ENCODE data around the gene RBM42.
"Not testable (repeated sequence)": the region's sequence is repeated elsewhere in the genome, so short reads cannot be mapped to it uniquely, and the experiment has no call there.

RBM42 gene

DNA sequence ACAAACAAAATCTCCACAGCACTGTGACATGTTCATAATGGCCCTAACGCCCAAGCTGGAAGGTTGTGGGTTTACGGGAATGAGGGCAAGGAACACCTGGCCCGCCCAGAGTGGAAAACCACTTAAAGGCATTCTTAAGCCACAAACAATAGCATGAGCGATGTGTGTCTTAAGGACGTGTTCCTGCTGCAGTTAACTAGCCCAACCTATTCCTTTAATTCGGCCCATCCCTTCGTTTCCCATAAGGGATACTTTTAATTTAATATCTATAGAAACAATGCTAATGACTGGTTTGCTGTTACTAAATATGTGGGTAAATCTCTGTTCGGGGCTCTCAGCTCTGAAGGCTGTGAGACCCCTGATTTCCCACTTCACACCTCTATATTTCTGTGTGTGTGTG lies 21.7 kb upstream of the RBM42 start:
- H3K4me1 ChIP-seq (ENCODE audit: control insufficient read depth, insufficient read depth, low read length); H3K27ac ChIP-seq (ENCODE audit: low read length); H3K27me3 ChIP-seq (ENCODE audit: control insufficient read depth in 1 of 2, insufficient read depth in 2 of 2, low read length in 2 of 2); H3K9ac ChIP-seq (ENCODE audit: low read length in 2 of 2); H3K9me3 ChIP-seq (ENCODE audit: control insufficient read depth in 2 of 2, low read length in 2 of 2); H3K36me3 ChIP-seq (ENCODE audit: control insufficient read depth in 2 of 2, insufficient read depth in 2 of 2, low read length in 2 of 2); H3K4me3 ChIP-seq (ENCODE audit: low read length in 2 of 2): not testable (repeated sequence)

DNA sequence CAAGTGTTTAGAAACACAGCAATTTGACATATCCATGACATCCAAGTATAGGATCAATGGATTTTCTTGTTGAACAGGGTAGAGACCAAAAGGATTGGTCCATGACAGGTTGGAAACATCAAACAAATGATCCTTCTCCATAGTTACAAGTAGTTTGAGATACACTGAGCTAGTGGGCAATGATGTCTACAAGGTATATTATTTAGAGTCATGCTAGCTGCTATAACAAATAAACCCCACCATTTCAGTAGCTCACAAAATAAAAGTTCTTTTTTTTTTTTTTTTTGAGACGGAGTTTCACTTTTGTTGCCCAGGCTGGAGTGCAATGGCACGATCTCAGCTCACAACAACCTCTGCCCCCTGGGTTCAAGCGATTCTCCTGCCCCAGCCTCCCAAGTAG lies 21.2 kb upstream of the RBM42 start:
- Histone ChIP-seq H3K27ac (ENCODE audit: low read length) (no peak overlapping the region), H3K27me3 (ENCODE audit: control insufficient read depth in 1 of 2, insufficient read depth in 2 of 2, low read length in 2 of 2) (no peaks in the 10 kb centered on the region), H3K4me1 (ENCODE audit: control insufficient read depth, insufficient read depth, low read length) (peaks cover 5% of the 10 kb centered on the region), H3K9ac (ENCODE audit: low read length in 2 of 2) (no peak overlapping the region), H3K9me3 (ENCODE audit: control insufficient read depth in 2 of 2, low read length in 2 of 2) (peaks cover 0 to 5% of the 10 kb centered on the region in 2 donors), H3K4me3 (ENCODE audit: low read length in 2 of 2) (no peak overlapping the region), H3K36me3 (ENCODE audit: control insufficient read depth in 2 of 2, insufficient read depth in 2 of 2, low read length in 2 of 2) (no peaks in the 10 kb centered on the region)

DNA sequence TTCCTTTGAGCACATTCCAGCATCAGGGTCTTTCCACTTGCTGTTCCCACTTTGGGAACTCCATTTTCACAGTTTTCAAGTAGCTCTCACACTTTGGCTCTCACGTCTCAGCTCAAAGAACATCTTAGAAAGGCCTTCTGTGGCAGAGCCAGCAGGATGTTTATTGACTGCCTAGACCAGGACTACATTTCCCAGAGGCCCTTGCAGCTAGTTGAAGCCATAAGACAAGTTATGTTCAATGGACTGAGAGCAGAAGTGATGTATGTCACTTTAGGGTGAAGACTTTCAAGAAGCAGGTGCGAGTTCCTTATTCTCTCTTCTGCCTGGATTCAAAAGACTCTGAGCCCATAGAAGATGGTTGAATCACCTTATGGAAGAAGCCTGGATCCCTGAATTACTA lies 20.6 kb upstream of the RBM42 start:
- H3K4me1 ChIP-seq (ENCODE audit: control insufficient read depth, insufficient read depth, low read length), result peaks cover 9% of the 10 kb centered on the region
- no peak overlapping the region for H3K4me3 ChIP-seq (ENCODE audit: low read length in 2 of 2)
- H3K27ac ChIP-seq (ENCODE audit: low read length), result no peak overlapping the region
- H3K27me3 ChIP-seq (ENCODE audit: control insufficient read depth in 1 of 2, insufficient read depth in 2 of 2, low read length in 2 of 2), result no peaks in the 10 kb centered on the region
- peaks cover 0 to 5% of the 10 kb centered on the region in 2 donors for H3K9me3 ChIP-seq (ENCODE audit: control insufficient read depth in 2 of 2, low read length in 2 of 2)
- H3K9ac ChIP-seq (ENCODE audit: low read length in 2 of 2), result no peak overlapping the region
- no peaks in the 10 kb centered on the region for H3K36me3 ChIP-seq (ENCODE audit: control insufficient read depth in 2 of 2, insufficient read depth in 2 of 2, low read length in 2 of 2)

DNA sequence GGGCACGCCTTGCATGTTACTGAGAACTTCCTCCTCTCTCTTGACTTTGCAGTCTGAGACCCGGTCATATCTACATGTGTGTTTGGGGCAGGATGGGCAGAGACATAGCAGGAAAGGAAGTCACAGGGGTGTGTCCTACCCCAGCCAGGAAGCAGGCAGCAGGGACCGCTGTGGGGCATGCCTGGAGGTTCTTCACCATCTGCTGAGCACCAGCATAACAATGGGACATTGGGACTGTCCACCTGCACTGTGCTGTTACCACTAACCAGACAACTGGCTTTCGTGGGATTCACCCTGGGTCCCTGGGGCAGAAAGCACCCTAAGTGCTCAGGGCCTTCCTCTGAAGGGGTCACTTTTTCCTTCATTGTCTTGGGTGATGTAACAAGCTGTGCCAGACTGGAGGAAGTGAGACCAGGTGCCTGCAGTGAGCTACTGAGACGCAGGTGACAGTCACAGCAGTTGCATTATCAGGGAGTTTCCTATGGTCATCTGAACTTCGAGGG lies 18.9 kb upstream of the RBM42 start:
- H3K4me1 ChIP-seq (ENCODE audit: control insufficient read depth, insufficient read depth, low read length), result peaks cover 9% of the 10 kb centered on the region
- H3K9ac ChIP-seq (ENCODE audit: low read length in 2 of 2), result no peak overlapping the region
- no peaks in the 10 kb centered on the region for H3K36me3 ChIP-seq (ENCODE audit: control insufficient read depth in 2 of 2, insufficient read depth in 2 of 2, low read length in 2 of 2)
- H3K9me3 ChIP-seq (ENCODE audit: control insufficient read depth in 2 of 2, low read length in 2 of 2), result peaks cover 0 to 5% of the 10 kb centered on the region in 2 donors
- no peak overlapping the region for H3K4me3 ChIP-seq (ENCODE audit: low read length in 2 of 2)
- H3K27me3 ChIP-seq (ENCODE audit: control insufficient read depth in 1 of 2, insufficient read depth in 2 of 2, low read length in 2 of 2), result no peaks in the 10 kb centered on the region
- no peak overlapping the region for H3K27ac ChIP-seq (ENCODE audit: low read length)

DNA sequence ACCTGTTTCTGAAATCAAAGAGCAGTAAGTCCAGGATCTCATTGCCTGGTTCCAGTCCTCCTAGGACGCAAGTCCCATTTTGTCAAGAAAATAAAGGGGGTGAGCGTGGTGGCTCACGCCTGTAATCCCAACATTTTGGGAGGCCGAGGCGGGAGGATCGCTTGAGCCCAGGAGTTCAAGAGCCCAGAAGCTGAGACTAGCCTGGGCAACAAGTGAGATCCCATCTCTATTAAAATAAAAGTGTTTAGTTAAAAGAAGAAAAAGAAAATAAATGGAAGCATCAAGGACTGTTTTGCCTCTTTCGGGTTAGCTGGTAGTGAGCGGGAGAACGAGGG lies 16.6 kb upstream of the RBM42 start:
- H3K4me1 ChIP-seq (ENCODE audit: control insufficient read depth, insufficient read depth, low read length), result peaks cover 9% of the 10 kb centered on the region

DNA sequence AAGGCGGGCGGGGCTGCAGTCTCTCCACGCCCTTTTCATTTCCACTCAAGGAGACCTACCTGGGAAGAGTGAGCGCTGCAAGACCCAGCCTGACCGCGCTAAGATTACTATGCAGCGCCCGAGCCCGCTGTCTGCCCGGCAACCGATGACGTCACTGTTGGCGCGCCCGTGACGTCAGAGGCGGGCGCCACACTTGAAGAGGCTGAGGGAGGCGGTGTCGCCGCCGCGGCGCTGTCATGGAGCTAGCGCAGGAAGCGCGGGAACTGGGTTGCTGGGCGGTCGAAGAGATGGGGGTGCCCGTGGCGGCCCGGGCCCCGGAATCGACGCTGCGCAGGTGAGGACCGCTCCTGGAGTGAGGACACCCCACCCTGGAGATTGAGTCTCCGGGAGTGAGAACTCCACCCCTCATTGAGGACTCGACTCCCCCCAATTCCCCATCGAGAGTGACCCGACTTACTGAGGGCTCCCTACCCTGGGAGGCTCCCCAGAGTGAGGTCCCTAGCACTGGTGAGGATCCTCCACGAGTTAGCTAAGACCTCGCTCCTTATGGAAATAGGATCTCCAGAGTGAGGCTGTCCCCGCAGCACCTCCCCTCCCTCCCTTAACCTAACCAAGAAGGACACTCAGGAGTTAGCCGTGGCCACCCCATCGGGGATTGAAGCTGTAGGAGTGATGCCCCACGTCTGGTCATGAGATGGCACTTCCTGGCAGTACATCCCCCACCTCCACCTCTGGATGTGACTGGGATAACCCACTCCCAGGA lies 16.1 kb upstream of the RBM42 start, which contains the start of gene HAUS5:
HAUS5 (plus strand) TSS at position 177 of the 763 bp plus-strand sequence; CDS start at position 237, 60 bp downstream.
- H3K9me3 ChIP-seq (ENCODE audit: control insufficient read depth in 2 of 2, low read length in 2 of 2), result peaks cover 0 to 3% of the 10 kb centered on the region in 2 donors
- peak within 1 kb of the TSS; percentile 71 to 93 for H3K9ac ChIP-seq (ENCODE audit: low read length in 2 of 2)
- peak within 1 kb of the TSS; percentile 66 to 91 for H3K4me3 ChIP-seq (ENCODE audit: low read length in 2 of 2)
- peaks cover 9% of the 10 kb centered on the region for H3K4me1 ChIP-seq (ENCODE audit: control insufficient read depth, insufficient read depth, low read length)
- H3K27me3 ChIP-seq (ENCODE audit: control insufficient read depth in 1 of 2, insufficient read depth in 2 of 2, low read length in 2 of 2), result no peaks in the 10 kb centered on the region
- H3K36me3 ChIP-seq (ENCODE audit: control insufficient read depth in 2 of 2, insufficient read depth in 2 of 2, low read length in 2 of 2), result peaks cover 0 to 10% of the 10 kb centered on the region in 2 donors
- H3K27ac ChIP-seq (ENCODE audit: low read length), result peak within 1 kb of the TSS; percentile 46

More for the DNA sequence above, 16.6 kb upstream of the RBM42 start:
- Histone ChIP-seq H3K9ac (ENCODE audit: low read length in 2 of 2) (peak overlapping the region in 1 of 2 donors; percentile 71), H3K4me3 (ENCODE audit: low read length in 2 of 2) (peak overlapping the region; percentile 66 to 91), H3K9me3 (ENCODE audit: control insufficient read depth in 2 of 2, low read length in 2 of 2) (peaks cover 0 to 5% of the 10 kb centered on the region in 2 donors), H3K27ac (ENCODE audit: low read length) (no peak overlapping the region), H3K36me3 (ENCODE audit: control insufficient read depth in 2 of 2, insufficient read depth in 2 of 2, low read length in 2 of 2) (peaks cover 0 to 10% of the 10 kb centered on the region in 2 donors), H3K27me3 (ENCODE audit: control insufficient read depth in 1 of 2, insufficient read depth in 2 of 2, low read length in 2 of 2) (no peaks in the 10 kb centered on the region)

DNA sequence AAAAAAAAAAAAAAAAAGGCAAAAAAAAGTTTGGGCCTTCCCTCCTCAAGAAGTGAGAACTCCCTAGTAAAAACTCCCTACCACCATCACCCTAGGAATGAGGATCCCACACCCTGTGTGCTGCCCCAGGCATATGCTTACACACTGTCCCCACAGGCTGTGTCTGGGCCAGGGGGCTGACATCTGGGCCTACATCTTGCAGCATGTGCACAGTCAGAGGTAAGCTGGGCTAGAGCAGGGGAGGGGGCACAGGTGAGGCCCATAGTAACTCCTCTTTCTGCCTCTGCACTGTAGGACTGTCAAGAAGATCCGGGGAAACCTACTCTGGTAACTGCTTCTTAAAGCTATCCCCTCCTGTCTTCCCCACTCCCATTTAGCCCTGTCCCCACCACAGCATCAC lies 15.3 kb upstream of the RBM42 start:
- peaks cover 9% of the 10 kb centered on the region for H3K4me1 ChIP-seq (ENCODE audit: control insufficient read depth, insufficient read depth, low read length)
- H3K27me3 ChIP-seq (ENCODE audit: control insufficient read depth in 1 of 2, insufficient read depth in 2 of 2, low read length in 2 of 2), result no peaks in the 10 kb centered on the region
- no peak overlapping the region for H3K4me3 ChIP-seq (ENCODE audit: low read length in 2 of 2)
- H3K9ac ChIP-seq (ENCODE audit: low read length in 2 of 2), result no peak overlapping the region
- H3K27ac ChIP-seq (ENCODE audit: low read length), result no peak overlapping the region
- H3K9me3 ChIP-seq (ENCODE audit: control insufficient read depth in 2 of 2, low read length in 2 of 2), result no peaks in the 10 kb centered on the region
- H3K36me3 ChIP-seq (ENCODE audit: control insufficient read depth in 2 of 2, insufficient read depth in 2 of 2, low read length in 2 of 2), result peaks cover 0 to 10% of the 10 kb centered on the region in 2 donors

DNA sequence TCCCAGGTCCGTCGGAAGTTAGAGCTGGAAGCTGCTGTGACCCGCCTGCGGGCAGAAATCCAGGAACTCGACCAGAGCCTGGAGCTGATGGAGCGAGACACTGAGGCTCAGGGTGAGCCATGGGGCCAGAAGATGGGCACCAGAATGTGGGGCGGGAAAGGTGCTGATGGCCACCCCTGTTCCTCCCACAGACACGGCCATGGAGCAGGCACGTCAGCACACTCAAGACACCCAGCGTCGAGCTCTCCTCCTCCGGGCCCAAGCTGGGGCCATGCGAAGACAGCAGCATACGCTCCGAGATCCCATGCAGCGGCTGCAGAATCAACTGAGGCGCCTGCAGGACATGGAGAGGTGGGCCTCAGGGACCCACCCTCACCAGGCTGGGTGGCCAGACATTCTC lies 13.8 kb upstream of the RBM42 start:
- Histone ChIP-seq H3K9ac (ENCODE audit: low read length in 2 of 2) (no peak overlapping the region), H3K9me3 (ENCODE audit: control insufficient read depth in 2 of 2, low read length in 2 of 2) (no peaks in the 10 kb centered on the region), H3K4me1 (ENCODE audit: control insufficient read depth, insufficient read depth, low read length) (peaks cover 9% of the 10 kb centered on the region), H3K27me3 (ENCODE audit: control insufficient read depth in 1 of 2, insufficient read depth in 2 of 2, low read length in 2 of 2) (no peaks in the 10 kb centered on the region), H3K27ac (ENCODE audit: low read length) (no peak overlapping the region), H3K4me3 (ENCODE audit: low read length in 2 of 2) (no peak overlapping the region), H3K36me3 (ENCODE audit: control insufficient read depth in 2 of 2, insufficient read depth in 2 of 2, low read length in 2 of 2) (peaks cover 0 to 10% of the 10 kb centered on the region in 2 donors)

DNA sequence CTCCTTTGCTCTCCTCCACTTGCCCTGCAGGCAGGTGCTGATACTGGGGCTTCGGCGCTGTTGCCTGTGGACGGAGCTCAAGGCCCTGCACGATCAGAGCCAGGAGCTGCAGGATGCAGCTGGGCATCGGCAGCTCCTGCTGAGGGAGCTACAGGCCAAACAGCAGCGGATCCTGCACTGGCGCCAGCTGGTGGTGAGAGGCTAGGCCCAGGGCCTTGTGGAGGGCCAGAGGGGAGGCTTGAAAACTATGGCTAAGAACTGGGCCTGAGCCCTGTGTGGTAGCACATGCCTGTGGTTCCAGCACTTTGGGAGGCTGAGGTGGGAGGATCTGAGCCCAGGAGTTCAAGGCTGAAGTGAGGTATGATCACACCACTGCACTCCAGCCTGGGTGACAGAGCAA lies 10.0 kb upstream of the RBM42 start:
- Histone ChIP-seq H3K27me3 (ENCODE audit: control insufficient read depth in 1 of 2, insufficient read depth in 2 of 2, low read length in 2 of 2) (no peaks in the 10 kb centered on the region), H3K4me1 (ENCODE audit: control insufficient read depth, insufficient read depth, low read length) (no peaks in the 10 kb centered on the region), H3K4me3 (ENCODE audit: low read length in 2 of 2) (no peak overlapping the region), H3K27ac (ENCODE audit: low read length) (no peak overlapping the region), H3K9me3 (ENCODE audit: control insufficient read depth in 2 of 2, low read length in 2 of 2) (no peaks in the 10 kb centered on the region), H3K36me3 (ENCODE audit: control insufficient read depth in 2 of 2, insufficient read depth in 2 of 2, low read length in 2 of 2) (peaks cover 0 to 12% of the 10 kb centered on the region in 2 donors), H3K9ac (ENCODE audit: low read length in 2 of 2) (no peak overlapping the region)

DNA sequence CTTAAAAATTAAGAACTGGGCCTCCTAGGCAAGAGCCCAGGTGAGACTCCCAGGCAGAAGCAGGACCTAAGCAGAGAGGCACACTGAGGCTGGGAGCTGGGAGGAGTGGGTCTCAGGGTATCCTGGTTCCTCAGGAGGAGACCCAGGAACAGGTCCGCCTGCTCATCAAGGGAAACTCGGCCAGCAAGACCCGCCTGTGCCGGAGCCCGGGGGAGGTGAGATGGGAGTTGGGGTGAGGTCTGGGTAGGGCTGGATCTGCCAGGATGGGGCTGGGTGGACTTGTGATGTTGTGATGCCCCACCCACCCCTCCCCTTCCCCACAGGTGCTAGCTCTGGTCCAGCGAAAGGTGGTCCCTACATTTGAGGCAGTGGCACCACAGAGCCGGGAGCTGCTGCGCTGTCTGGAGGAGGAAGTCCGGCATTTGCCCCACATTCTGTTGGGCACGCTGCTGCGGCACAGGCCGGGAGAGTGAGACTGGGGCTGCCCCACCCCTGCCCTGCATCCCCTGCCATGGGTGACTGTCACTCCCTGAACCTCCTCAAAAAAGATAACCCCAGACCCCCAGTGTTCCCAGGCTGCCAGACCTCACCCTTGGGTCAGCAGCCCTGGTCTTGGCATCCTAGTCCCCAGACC lies 9.4 kb upstream of the RBM42 start:
- H3K9me3 ChIP-seq (ENCODE audit: control insufficient read depth in 2 of 2, low read length in 2 of 2), result no peaks in the 10 kb centered on the region
- H3K36me3 ChIP-seq (ENCODE audit: control insufficient read depth in 2 of 2, insufficient read depth in 2 of 2, low read length in 2 of 2), result peaks cover 0 to 12% of the 10 kb centered on the region in 2 donors
- H3K4me3 ChIP-seq (ENCODE audit: low read length in 2 of 2), result no peak overlapping the region
- no peaks in the 10 kb centered on the region for H3K4me1 ChIP-seq (ENCODE audit: control insufficient read depth, insufficient read depth, low read length)
- H3K27me3 ChIP-seq (ENCODE audit: control insufficient read depth in 1 of 2, insufficient read depth in 2 of 2, low read length in 2 of 2), result no peaks in the 10 kb centered on the region
- no peak overlapping the region for H3K27ac ChIP-seq (ENCODE audit: low read length)
- no peak overlapping the region for H3K9ac ChIP-seq (ENCODE audit: low read length in 2 of 2)

DNA sequence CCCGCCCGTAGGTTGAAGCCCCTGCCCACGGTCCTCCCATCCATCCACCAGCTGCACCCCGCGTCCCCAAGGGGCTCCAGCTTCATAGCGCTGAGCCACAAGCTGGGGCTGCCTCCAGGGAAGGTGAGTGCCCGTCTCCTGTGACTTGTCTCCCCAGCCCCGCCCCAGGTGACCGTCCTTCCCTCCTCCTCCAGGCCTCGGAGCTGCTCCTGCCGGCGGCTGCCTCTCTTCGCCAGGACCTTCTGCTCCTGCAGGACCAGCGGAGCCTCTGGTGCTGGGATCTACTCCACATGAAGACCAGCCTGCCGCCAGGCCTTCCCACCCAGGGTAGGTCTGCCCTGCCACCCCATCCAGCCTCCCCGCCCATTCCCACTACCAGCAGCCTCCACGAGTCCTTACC lies 8.8 kb upstream of the RBM42 start:
- Histone ChIP-seq H3K27me3 (ENCODE audit: control insufficient read depth in 1 of 2, insufficient read depth in 2 of 2, low read length in 2 of 2) (no peaks in the 10 kb centered on the region), H3K4me3 (ENCODE audit: low read length in 2 of 2) (no peak overlapping the region), H3K9ac (ENCODE audit: low read length in 2 of 2) (no peak overlapping the region), H3K27ac (ENCODE audit: low read length) (no peak overlapping the region), H3K4me1 (ENCODE audit: control insufficient read depth, insufficient read depth, low read length) (no peaks in the 10 kb centered on the region), H3K36me3 (ENCODE audit: control insufficient read depth in 2 of 2, insufficient read depth in 2 of 2, low read length in 2 of 2) (peaks cover 0 to 12% of the 10 kb centered on the region in 2 donors), H3K9me3 (ENCODE audit: control insufficient read depth in 2 of 2, low read length in 2 of 2) (no peaks in the 10 kb centered on the region)

Measured in stomach smooth muscle (tissue), 2 donors.